OCI-LY3 (cell line): ENCODE data around the gene TMEM132D.

Experiments used
- CTCF ChIP-seq: fragments of 200-600, 300-600 bp; sonication (generic); IDR thresholded peaks from 2 replicates; pipeline ENCODE4 v1.5.1; 2014; ENCODE audit warnings: antibody characterized with exemption, low read length, low read depth
- EZH2phosphoT487 ChIP-seq: fragments of 200-600 bp; shearing (Covaris generic); IDR thresholded peaks from 2 replicates; pipeline ENCODE4 v1.6.1; 2018; ENCODE audit warnings: antibody characterized with exemption, mixed run types, low read depth

- TF ChIP-seq CTCF, result no peak
- no peak for TF ChIP-seq EZH2phosphoT487
Measured at GRCh38 chr12:129723260-129723659, 180.6 kb downstream of the TMEM132D start.
